Natural killer cell treated with Interleukin-12 subunit alpha and Interleukin-12 subunit beta and Interleukin-15 and Interleukin-18, amount 100 ng/mL, for 72 hours (primary cell): ENCODE results near the gene GRN. TPM values are rescaled to one million over a fixed set of nuclear protein-coding genes. Genes with fewer than 3 reads are reported as not detected.

Experiments
- ATAC-seq, 2 donors: fragments of 150-1000 bp; cut with Tn5 transposase in 1 of 2; sonication (Bioruptor Pico), chemical (Tn5 transposase) in 1 of 2; 2 replicates each; pipeline ENCODE4 v1.10.0; 2021
- DNase-seq: peaks from one replicate; pipeline ENCODE4 v3.0.0; 2022; ENCODE audit warnings: low spot score
- H3K27ac Mint-ChIP-seq, 2 donors: 1 replicate in 1 of 2; 2 replicates in 1 of 2; pipeline ENCODE4 v1.8.0; 2022; ENCODE audit warnings: mixed read lengths in 2 of 2, mild to moderate bottlenecking in 1 of 2, moderate library complexity in 1 of 2
- H3K27me3 Mint-ChIP-seq, 2 donors: 1 replicate in 1 of 2; 2 replicates in 1 of 2; pipeline ENCODE4 v1.8.0; 2022; ENCODE audit warnings: mixed read lengths in 2 of 2
- H3K36me3 Mint-ChIP-seq: one replicate; pipeline ENCODE4 v1.8.0; 2022; ENCODE audit warnings: mixed read lengths
- H3K4me1 Mint-ChIP-seq, 2 donors: 1 replicate in 1 of 2; 2 replicates in 1 of 2; pipeline ENCODE4 v1.8.0; 2022; ENCODE audit warnings: low read depth in 2 of 2, mixed read lengths in 2 of 2, mild to moderate bottlenecking in 1 of 2
- H3K4me3 Mint-ChIP-seq: one replicate; pipeline ENCODE4 v1.8.0; 2022; ENCODE audit warnings: mixed read lengths
- H3K9me3 Mint-ChIP-seq: 2 replicates; pipeline ENCODE4 v1.8.0; 2022; ENCODE audit warnings: mixed read lengths
- total RNA-seq, 2 donors: library from RNA; stranded (reverse); gene quantifications; one replicate each; pipeline ENCODE4 v1.2.3, GENCODE V29; 2022

GRN gene
- total RNA-seq, 2 donors from 2014 or later: 49.5 to 57.3 TPM

DNA sequence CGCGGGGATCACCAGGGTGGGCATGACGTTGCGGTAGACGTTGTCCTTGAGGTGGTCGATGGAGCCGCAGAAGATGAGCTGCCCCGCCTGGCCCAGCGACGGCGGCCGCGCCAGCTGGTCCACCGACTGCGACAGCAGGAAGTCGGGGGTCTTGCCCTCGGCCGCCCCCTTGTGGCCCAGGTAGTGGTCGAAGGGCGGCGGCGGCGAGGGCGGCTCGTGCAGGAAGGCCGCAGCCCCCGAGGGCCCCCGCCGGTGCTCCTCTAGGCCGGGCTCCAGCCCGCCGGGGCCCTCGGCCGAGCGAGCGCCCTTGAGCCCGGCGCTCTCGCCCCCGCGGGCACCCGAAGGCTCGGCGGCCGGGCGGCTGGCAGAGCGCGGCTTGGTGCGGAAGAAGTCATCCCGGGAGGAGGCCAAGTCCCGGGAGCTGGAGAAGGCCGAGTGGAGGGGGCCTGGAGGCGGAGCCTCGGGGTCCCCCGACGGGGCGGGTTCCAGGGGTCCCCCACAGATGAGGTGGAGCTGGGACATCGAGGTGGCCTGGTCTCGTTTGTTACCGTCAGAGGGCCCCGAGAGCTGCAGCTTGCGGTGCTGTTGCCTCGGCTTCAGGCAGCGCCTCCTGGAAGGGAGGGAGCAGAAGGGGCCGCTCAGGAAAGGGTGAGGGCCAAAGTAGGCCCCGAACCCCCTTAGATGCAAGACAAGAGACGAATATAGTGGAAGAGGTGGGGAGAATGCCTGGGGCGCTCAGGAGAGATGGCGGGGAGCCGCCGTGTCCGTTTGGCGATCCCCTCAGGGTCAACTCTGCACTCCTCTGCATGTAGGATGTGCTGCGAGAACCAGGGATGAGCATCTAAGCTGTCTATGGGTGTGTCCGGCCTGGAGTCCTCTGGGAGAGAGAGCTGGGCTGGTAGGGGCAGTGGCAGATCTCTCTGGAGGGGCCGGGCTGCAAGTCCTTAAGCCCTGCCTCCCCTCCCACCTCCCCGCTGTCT, 9.8 kb downstream of the GRN start:
- Mint-ChIP-seq H3K27me3 (no peaks in the 10 kb centered on the region), H3K4me3 (no peak overlapping the region), H3K27ac (no peak overlapping the region), H3K4me1 (peaks cover 0 to 3% of the 10 kb centered on the region in 2 donors), H3K9me3 (no peaks in the 10 kb centered on the region), H3K36me3 (no peaks in the 10 kb centered on the region)
- DNase-seq (peak; percentile 64), ATAC-seq (peak; percentile 17 to 52)

DNA sequence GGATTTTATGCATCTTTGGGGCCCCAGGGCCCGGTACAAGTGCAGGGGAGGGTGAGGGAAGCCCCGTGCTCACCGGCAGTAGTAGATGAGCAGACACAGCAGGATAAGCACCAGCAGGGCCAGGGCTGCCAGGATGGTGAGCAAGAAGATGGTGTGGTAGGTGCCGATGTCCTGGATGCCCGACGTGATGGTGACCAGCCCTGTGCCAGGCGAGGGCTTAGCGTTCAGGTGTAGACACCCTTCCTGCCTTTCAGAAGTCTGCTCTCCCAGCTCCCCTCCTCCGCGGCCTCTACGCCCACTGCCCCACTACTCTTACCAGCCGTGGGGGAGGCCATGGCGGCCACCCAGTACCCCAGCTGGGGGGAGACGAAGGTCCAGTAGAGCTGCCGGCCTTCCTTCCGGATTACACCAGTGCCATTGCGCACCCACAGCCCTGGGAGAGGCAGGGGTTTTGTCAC, 10.6 kb downstream of the GRN start:
- H3K27ac Mint-ChIP-seq: no peak overlapping the region
- DNase-seq (peak; percentile 57), ATAC-seq (no peak)
- no peaks in the 10 kb centered on the region for H3K9me3 Mint-ChIP-seq
- H3K36me3 Mint-ChIP-seq: no peaks in the 10 kb centered on the region
- H3K27me3 Mint-ChIP-seq: peaks cover 4 to 6% of the 10 kb centered on the region in 2 donors
- peaks cover 0 to 3% of the 10 kb centered on the region in 2 donors for H3K4me1 Mint-ChIP-seq
- no peak overlapping the region for H3K4me3 Mint-ChIP-seq

GRCh38 chr17:44356241-44356640, 11.1 kb downstream of the GRN start:
- no peak overlapping the region for H3K4me3 Mint-ChIP-seq
- H3K27me3 Mint-ChIP-seq: peaks cover 4 to 6% of the 10 kb centered on the region in 2 donors
- no peaks in the 10 kb centered on the region for H3K36me3 Mint-ChIP-seq
- DNase-seq: peak; percentile 58
- no peak for ATAC-seq
- H3K27ac Mint-ChIP-seq: no peak overlapping the region
- no peaks in the 10 kb centered on the region for H3K9me3 Mint-ChIP-seq
- H3K4me1 Mint-ChIP-seq: peaks cover 0 to 3% of the 10 kb centered on the region in 2 donors

DNA sequence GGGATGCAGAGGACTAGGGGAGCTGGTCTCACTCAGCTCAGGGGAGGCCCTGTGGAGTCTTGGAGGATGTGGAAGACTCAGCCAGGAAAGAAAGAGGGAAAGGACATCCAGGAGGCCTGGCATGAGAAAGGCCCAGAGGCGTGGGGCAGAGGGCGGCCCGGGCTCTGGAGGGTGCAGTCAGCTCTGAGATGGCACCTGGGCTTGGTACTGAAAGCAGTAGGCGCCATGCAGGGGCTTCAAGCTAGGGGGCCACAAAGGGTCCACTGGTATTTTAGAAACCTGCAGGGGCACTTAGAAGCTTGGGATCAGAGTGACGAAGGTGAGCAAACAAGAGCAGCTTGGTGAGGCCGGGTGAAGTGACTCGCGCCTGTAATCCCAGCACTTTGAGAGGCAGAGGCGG, 13.0 kb downstream of the GRN start:
- Mint-ChIP-seq H3K36me3 (no peaks in the 10 kb centered on the region), H3K4me3 (no peak overlapping the region), H3K9me3 (no peaks in the 10 kb centered on the region), H3K4me1 (peaks cover 0 to under 1% of the 10 kb centered on the region in 2 donors), H3K27me3 (peaks cover 8 to 11% of the 10 kb centered on the region in 2 donors), H3K27ac (no peak overlapping the region)
- ATAC-seq: no peak
- DNase-seq: peak; percentile 35

- Mint-ChIP-seq H3K27me3 (peaks cover 8 to 11% of the 10 kb centered on the region in 2 donors), H3K4me3 (no peak overlapping the region), H3K9me3 (no peaks in the 10 kb centered on the region), H3K36me3 (no peaks in the 10 kb centered on the region), H3K27ac (no peak overlapping the region), H3K4me1 (no peaks in the 10 kb centered on the region)
- ATAC-seq: no peak
- DNase-seq: no peak
Measured at GRCh38 chr17:44359006-44359405, 13.9 kb downstream of the GRN start.

DNA sequence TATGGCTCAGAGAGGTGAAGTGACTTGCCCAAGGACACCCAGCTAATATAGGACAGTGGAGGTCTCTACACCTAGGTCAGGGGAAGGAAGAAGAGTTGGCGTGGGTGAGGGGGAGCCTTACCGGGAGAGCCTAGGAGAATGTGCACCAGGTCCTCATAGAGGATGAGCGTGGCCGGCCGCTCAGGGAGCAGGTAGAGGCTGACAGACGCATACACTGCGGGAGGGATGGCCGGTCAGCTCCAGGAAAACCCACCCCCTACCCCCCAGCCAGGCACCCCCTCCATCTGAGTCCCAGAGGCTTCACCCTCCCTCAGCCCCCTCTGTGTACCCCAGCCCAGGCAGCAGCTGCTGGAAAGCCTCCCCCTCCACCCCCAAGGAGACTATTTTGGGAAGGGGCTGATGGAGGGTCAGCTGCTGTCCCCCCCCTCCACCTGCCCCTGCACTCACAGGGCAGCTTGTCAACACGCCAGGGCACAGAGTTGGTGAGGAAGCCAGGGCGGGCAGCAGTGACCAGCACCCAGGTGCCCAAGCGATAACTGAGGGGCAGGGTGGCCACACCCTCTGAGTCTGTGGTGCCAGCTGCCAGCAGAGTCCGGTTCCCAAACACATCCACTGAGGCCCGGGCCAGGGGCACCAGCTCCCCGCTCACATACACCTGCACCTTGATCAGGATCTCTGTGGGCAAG, 14.5 kb downstream of the GRN start:
- no peak overlapping the region for H3K27ac Mint-ChIP-seq
- ATAC-seq: no peak
- no peaks in the 10 kb centered on the region for H3K9me3 Mint-ChIP-seq
- H3K27me3 Mint-ChIP-seq: peaks cover 8 to 11% of the 10 kb centered on the region in 2 donors
- no peak overlapping the region for H3K4me3 Mint-ChIP-seq
- no peaks in the 10 kb centered on the region for H3K36me3 Mint-ChIP-seq
- no peaks in the 10 kb centered on the region for H3K4me1 Mint-ChIP-seq
- peak; percentile 55 for DNase-seq

- H3K27ac Mint-ChIP-seq: no peak overlapping the region
- ATAC-seq: no peak
- DNase-seq: peak; percentile 16
- H3K36me3 Mint-ChIP-seq: no peaks in the 10 kb centered on the region
- no peaks in the 10 kb centered on the region for H3K4me1 Mint-ChIP-seq
- H3K4me3 Mint-ChIP-seq: no peak overlapping the region
- no peaks in the 10 kb centered on the region for H3K9me3 Mint-ChIP-seq
- H3K27me3 Mint-ChIP-seq: peaks cover 10 to 15% of the 10 kb centered on the region in 2 donors
Measured at GRCh38 chr17:44360144-44360533, 15.0 kb downstream of the GRN start.

- ATAC-seq (no peak), DNase-seq (peak; percentile 49)
- H3K9me3 Mint-ChIP-seq: no peaks in the 10 kb centered on the region
- H3K27me3 Mint-ChIP-seq: peaks cover 14 to 18% of the 10 kb centered on the region in 2 donors
- no peaks in the 10 kb centered on the region for H3K4me1 Mint-ChIP-seq
- no peak overlapping the region for H3K27ac Mint-ChIP-seq
- no peaks in the 10 kb centered on the region for H3K36me3 Mint-ChIP-seq
- H3K4me3 Mint-ChIP-seq: no peak overlapping the region
Measured at GRCh38 chr17:44360826-44361225, 15.7 kb downstream of the GRN start.

DNA sequence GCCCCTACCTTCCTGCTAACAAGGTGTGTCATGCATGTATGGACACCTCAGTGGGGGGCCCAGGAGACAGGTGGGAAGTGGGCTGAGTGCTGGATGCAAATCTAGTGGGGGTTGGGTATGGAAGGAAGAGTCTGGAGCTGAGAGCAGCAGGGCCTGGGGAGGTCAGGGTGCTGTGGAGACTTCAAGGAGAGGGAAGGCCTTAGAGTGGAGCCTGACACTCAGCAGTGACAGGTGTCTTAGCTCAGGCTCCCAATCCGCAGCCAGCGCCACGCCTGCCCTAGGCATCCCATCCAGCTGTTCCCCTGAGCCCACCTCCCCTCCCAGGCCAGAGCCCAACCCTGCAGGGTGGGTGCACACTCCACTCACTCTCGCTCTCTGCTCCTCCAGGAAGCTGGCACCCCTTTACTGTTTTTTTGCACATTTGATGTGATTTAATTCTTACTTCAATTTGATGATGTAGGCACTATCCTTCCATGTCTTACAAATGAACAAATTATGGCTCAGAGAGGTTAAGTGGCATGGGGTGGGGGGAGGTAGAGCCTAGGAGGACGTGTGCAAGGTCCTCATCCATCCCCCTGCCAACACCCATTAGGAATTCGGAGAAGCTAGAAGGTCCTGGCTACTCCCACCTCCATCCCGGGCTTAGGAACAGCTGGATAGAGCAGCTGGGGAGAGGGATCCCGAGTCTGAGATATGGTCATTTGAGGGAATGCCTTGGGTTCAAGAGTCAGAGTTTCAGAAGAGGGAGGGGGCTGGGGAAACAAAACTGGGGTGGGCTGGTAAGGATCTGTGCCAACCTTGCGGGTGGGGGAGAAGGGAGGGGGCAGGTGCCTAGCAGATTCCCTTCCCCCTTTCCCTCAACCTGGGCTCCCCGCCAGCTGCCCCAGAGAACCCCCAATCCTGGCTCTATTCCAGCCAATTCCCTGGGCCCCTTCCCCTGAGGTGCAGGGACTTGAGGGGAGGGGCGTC, 16.5 kb downstream of the GRN start:
- Mint-ChIP-seq H3K27ac (no peak overlapping the region), H3K27me3 (peaks cover 18 to 26% of the 10 kb centered on the region in 2 donors), H3K4me1 (no peaks in the 10 kb centered on the region), H3K9me3 (no peaks in the 10 kb centered on the region), H3K36me3 (no peaks in the 10 kb centered on the region), H3K4me3 (no peak overlapping the region)
- ATAC-seq: no peak
- peak; percentile 38 for DNase-seq

DNA sequence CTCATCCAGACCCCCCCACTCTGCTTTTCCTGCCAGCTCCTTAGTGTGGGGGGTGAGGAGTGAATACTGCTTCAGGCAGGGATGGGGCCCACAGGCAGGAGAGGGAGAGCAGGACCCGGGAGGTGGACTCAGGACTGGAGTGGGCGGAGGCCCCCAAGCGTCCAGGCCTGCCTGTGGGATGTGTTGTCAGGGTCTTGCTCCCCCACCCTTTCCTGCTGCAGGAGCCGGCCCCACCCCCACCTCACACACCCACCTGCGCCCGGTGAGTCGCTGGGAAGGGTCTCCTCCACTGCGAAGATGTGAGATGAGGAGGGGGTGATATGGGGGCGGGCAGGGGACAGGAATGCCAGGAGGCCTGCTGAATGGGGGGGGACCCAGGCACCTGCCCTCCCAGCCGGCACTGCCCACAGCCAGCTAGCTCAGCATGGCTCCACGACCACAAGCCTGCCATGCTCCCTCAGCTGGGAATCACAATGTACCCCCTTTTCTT, 17.4 kb downstream of the GRN start:
- peaks cover 23 to 35% of the 10 kb centered on the region in 2 donors for H3K27me3 Mint-ChIP-seq
- no peaks in the 10 kb centered on the region for H3K9me3 Mint-ChIP-seq
- H3K27ac Mint-ChIP-seq: no peak overlapping the region
- no peaks in the 10 kb centered on the region for H3K36me3 Mint-ChIP-seq
- H3K4me3 Mint-ChIP-seq: peak overlapping the region; percentile 53
- ATAC-seq (no peak), DNase-seq (peak; percentile 55)
- no peaks in the 10 kb centered on the region for H3K4me1 Mint-ChIP-seq

GRCh38 chr17:44362949-44363612, 18.0 kb downstream of the GRN start:
- H3K27ac Mint-ChIP-seq: no peak overlapping the region

GRCh38 chr17:44363613-44364159, 18.6 kb downstream of the GRN start, which contains the start of gene FAM171A2:
FAM171A2 (minus strand) TSS chr17:44363853; CDS start chr17:44363714, 139 bp downstream.
- H3K27me3 Mint-ChIP-seq: peaks cover 27 to 36% of the 10 kb centered on the region in 2 donors
- ATAC-seq (peak; percentile 90 to 93), DNase-seq (peak; percentile 70)
- H3K27ac Mint-ChIP-seq: no peak within 1 kb of the TSS
- H3K4me3 Mint-ChIP-seq: peak within 1 kb of the TSS; percentile 54
- H3K36me3 Mint-ChIP-seq: no peaks in the 10 kb centered on the region
- no peaks in the 10 kb centered on the region for H3K9me3 Mint-ChIP-seq
- H3K4me1 Mint-ChIP-seq: no peaks in the 10 kb centered on the region

More at GRCh38 chr17:44362949-44363612, 18.0 kb downstream of the GRN start:
- H3K36me3 Mint-ChIP-seq: no peaks in the 10 kb centered on the region
- H3K4me1 Mint-ChIP-seq: no peaks in the 10 kb centered on the region
- H3K4me3 Mint-ChIP-seq: peak overlapping the region; percentile 53
- peak; percentile 12 to 46 for ATAC-seq
- no peaks in the 10 kb centered on the region for H3K9me3 Mint-ChIP-seq
- peaks cover 27 to 36% of the 10 kb centered on the region in 2 donors for H3K27me3 Mint-ChIP-seq
- DNase-seq: peak; percentile 59
